Vagina (tissue), 2 donors: ENCODE data around the gene DPP10. TPM values are rescaled to one million over a fixed set of nuclear protein-coding genes. Genes with fewer than 3 reads are reported as not detected.

Experiments used
- DNase-seq, 2 donors: peaks; one replicate each; pipeline ENCODE4 v3.0.0-alpha.2; 2017; ENCODE audit errors: extremely low spot score in 2 of 2
- H3K27ac ChIP-seq: fragments of 200-600 bp; sonication (generic); one replicate; pipeline ENCODE4 v1.5.1; 2019
- H3K27me3 ChIP-seq: fragments of 200-600 bp; sonication (generic); one replicate; pipeline ENCODE4 v1.5.1; 2019
- H3K36me3 ChIP-seq, 2 donors: fragments of 200-600 bp; sonication (generic); one replicate each; pipeline ENCODE4 v1.5.1; 2017 to 2019
- H3K4me1 ChIP-seq: fragments of 200-600 bp; sonication (generic); one replicate; pipeline ENCODE4 v1.5.1; 2019
- H3K4me3 ChIP-seq, 2 donors: fragments of 200-600 bp; sonication (generic); 1 replicate in 1 of 2; 2 replicates in 1 of 2; pipeline ENCODE4 v1.5.1; 2016 to 2019
- H3K9me3 ChIP-seq: fragments of 200-600 bp; sonication (generic); one replicate; pipeline ENCODE4 v1.5.1; 2019
- POLR2A ChIP-seq, 2 donors: fragments of 450-650 bp; IDR thresholded peaks; one replicate each; pipeline ENCODE4 v1.6.1; 2017; ENCODE audit warnings: antibody characterized with exemption in 2 of 2, mild to moderate bottlenecking in 2 of 2, moderate library complexity in 2 of 2
- POLR2AphosphoS5 ChIP-seq, 2 donors: sonication (generic); formaldehyde crosslinking; IDR thresholded peaks; one replicate each; pipeline ENCODE4 v1.9.0; 2017; ENCODE audit warnings: antibody characterized with exemption in 2 of 2, mild to moderate bottlenecking in 2 of 2, low read depth in 1 of 2; ENCODE audit not compliant: insufficient read depth in 1 of 2
- intact Hi-C: fragments of 100-400 bp; cut with DNase I; formaldehyde crosslinking; loops from one replicate; pipeline ENCODE4 v1.15.1; 2023
- total RNA-seq: library from RNA; depleted of rRNA; stranded (reverse); fragments of >200 nt; gene quantifications from one replicate; pipeline ENCODE4 v1.2.3, GENCODE V29; 2016
- TF ChIP-seq, protein P1 (sequence below), 3 experiments: fragments of 450-650 bp in 2 of 3; fragments of 200-600 bp in 1 of 3; sonication (generic) in 1 of 3; IDR thresholded peaks; one replicate each; pipeline ENCODE4 v1.5.1; 2017 to 2019; ENCODE audit warnings: antibody characterized with exemption in 3 of 3, mild to moderate bottlenecking in 2 of 3, moderate library complexity in 2 of 3

Gene DPP10
- total RNA-seq, 1 donor from 2014 or later: not detected

DNA sequence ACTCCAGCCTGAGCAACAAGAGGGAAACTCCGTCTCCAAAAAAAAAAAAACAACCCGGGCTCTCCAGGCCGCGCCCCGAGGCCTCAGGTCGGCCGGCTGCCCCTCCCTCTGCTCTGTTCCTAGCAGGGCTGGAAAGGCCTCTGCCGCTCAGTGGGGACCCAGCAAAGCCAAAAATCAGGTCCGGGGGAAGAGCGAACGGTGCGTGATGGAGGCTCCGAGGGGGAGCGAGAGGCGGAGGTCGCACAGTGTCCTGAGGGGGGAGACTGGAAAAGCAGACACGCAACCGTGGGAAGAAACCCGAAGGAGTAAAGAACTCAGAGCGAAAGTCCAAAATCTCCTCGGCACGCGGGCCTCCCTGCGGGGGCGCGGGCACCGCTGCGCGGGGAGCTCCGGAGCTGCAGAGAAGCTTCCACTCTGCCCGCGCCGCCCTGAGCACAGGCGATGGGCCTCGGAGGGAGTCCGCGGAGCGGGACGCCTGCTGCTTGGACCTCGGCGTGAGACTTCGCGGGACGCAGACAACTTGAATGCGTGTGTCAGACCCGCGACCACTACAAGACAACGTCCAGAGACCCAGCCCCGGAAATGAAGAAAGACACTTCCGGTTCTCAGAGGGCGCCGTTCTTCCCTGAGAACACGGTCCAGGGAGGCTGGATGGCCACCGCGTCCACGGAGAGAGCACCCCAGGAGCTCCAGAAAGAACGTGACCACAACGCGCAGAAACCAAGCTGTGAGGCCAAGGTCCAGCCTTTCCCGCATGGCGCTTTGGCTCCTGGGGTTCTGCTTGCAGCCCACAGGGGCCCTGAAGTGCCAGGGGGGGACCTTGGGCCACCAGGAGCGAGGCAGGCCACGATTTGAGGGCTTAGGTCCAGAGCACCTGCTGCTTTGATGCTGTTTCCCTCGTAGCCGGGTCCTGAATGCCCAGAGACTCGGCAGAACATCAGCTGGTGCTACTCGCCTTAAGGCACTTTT is 219.8 kb downstream of the DPP10 start:
- TF ChIP-seq, protein P1, sequence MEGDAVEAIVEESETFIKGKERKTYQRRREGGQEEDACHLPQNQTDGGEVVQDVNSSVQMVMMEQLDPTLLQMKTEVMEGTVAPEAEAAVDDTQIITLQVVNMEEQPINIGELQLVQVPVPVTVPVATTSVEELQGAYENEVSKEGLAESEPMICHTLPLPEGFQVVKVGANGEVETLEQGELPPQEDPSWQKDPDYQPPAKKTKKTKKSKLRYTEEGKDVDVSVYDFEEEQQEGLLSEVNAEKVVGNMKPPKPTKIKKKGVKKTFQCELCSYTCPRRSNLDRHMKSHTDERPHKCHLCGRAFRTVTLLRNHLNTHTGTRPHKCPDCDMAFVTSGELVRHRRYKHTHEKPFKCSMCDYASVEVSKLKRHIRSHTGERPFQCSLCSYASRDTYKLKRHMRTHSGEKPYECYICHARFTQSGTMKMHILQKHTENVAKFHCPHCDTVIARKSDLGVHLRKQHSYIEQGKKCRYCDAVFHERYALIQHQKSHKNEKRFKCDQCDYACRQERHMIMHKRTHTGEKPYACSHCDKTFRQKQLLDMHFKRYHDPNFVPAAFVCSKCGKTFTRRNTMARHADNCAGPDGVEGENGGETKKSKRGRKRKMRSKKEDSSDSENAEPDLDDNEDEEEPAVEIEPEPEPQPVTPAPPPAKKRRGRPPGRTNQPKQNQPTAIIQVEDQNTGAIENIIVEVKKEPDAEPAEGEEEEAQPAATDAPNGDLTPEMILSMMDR (IDR thresholded peaks at IDR 0.05): no peak
- TF ChIP-seq POLR2A (IDR thresholded peaks at IDR 0.05) (no peak), POLR2AphosphoS5 (IDR thresholded peaks at IDR 0.05; ENCODE audit: insufficient read depth in 1 of 2, low read depth in 1 of 2) (no peak)
- intact Hi-C loops: no loop called here

DNA sequence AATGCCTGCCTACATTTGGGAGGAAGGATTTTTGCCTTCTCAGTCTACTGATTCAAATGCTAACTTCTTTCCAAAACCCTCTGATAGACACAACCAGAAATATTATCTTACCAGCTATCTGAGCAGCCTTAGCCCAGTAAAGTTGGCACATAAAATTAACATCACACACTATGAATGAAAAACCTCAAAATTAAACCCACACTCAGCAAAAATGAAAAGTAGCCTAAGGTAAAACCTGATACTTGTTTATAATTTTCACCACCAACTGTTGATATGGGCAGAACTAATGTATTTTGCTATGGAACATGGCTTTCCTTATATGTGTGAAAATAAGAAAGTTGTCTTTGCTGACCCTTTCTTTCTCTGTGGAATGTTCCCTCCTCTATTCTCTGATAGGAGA is 226.0 kb downstream of the DPP10 start:
- no peaks in the 10 kb centered on the region for H3K4me1 ChIP-seq
- TF ChIP-seq POLR2AphosphoS5 (IDR thresholded peaks at IDR 0.05; ENCODE audit: insufficient read depth in 1 of 2, low read depth in 1 of 2): no peak
- no peak for TF ChIP-seq POLR2A (IDR thresholded peaks at IDR 0.05)
- TF ChIP-seq, protein P1 (IDR thresholded peaks at IDR 0.05): no peak
- DNase-seq: no peak
- intact Hi-C loops: no loop called here
- no peaks in the 10 kb centered on the region for H3K27me3 ChIP-seq
- H3K36me3 ChIP-seq: no peaks in the 10 kb centered on the region
- no peaks in the 10 kb centered on the region for H3K9me3 ChIP-seq
- H3K27ac ChIP-seq: no peak overlapping the region
- H3K4me3 ChIP-seq: no peak overlapping the region

More for the DNA sequence above, 219.8 kb downstream of the DPP10 start:
- H3K4me1 ChIP-seq: no peaks in the 10 kb centered on the region
- H3K27ac ChIP-seq: no peak overlapping the region
- H3K36me3 ChIP-seq: no peaks in the 10 kb centered on the region
- peak overlapping the region; percentile 41 to 47 for H3K4me3 ChIP-seq
- H3K9me3 ChIP-seq: no peaks in the 10 kb centered on the region
- H3K27me3 ChIP-seq: no peaks in the 10 kb centered on the region
- DNase-seq: no peak

DNA sequence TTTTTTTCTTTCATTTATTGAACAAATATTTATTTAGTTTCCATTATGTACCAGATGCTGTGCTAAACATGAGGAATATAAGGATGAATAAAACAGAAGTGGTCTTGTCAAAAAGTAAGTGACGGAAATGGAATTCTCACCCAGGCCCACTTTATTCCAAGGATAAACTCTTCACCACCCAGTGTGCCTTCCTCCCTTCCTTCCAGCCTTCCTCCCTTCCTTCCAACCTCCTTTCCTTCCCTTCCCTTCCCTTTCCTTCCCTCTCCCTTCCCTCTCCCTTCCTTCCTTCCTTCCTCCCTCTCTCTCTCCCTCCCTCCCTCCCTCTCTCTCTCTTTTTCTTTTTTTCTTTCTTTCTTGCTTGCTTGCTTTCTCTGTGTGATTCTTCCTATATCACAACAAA is 240.8 kb downstream of the DPP10 start:
- Histone ChIP-seq H3K36me3 (no peaks in the 10 kb centered on the region), H3K27ac (no peak overlapping the region), H3K4me1 (no peaks in the 10 kb centered on the region), H3K9me3 (no peaks in the 10 kb centered on the region), H3K27me3 (no peaks in the 10 kb centered on the region), H3K4me3 (no peak overlapping the region)
- intact Hi-C loops: no loop called here
- TF ChIP-seq, protein P1 (IDR thresholded peaks at IDR 0.05): no peak
- TF ChIP-seq POLR2AphosphoS5 (IDR thresholded peaks at IDR 0.05; ENCODE audit: insufficient read depth in 1 of 2, low read depth in 1 of 2): no peak
- no peak for TF ChIP-seq POLR2A (IDR thresholded peaks at IDR 0.05)
- DNase-seq: no peak

DNA sequence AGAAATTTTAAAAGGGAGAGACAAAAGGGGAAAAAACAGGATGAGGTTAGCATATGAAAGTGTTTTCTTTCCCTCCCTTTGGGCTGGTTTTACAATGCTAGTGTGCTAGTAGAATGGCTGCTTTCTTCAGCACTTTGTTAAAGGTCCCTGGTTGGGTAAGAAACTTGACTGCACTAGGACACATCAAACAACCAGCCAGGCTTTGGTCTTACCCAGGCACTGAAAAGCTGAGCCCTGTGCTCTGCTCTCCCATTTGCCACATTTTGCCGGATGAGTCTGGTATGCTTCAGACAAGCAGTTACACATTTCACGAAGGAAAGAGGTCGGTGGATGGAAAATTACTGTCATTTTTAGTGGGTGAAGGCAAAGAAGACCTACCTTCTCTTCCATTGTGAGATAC is 242.0 kb downstream of the DPP10 start:
- Histone ChIP-seq H3K4me3 (no peak overlapping the region), H3K9me3 (no peaks in the 10 kb centered on the region), H3K4me1 (no peaks in the 10 kb centered on the region), H3K36me3 (no peaks in the 10 kb centered on the region), H3K27ac (no peak overlapping the region), H3K27me3 (no peaks in the 10 kb centered on the region)
- TF ChIP-seq POLR2AphosphoS5 (IDR thresholded peaks at IDR 0.05; ENCODE audit: insufficient read depth in 1 of 2, low read depth in 1 of 2) (no peak), POLR2A (IDR thresholded peaks at IDR 0.05) (no peak)
- TF ChIP-seq, protein P1 (IDR thresholded peaks at IDR 0.05): no peak
- intact Hi-C loops: no loop called here
- no peak for DNase-seq

DNA sequence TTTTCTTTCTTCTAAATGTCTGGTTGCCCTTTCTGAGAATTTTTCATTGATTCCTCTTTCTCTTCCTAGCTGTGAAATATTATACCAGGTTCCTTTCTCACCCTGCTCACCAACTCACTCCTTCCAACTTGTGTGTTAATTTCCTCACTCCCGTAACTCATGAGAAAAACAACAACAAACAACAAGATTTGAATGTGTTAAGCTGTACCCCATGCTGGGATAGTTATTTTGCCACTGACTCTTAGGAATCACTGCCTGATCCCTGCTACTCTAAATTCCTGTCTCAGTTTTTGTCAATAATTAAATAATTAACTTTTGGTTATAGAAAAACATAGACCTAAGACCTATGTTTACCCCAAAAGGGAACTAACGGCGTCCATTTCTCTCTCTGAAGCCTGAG is 242.7 kb downstream of the DPP10 start:
- no peak for DNase-seq
- TF ChIP-seq POLR2A (IDR thresholded peaks at IDR 0.05) (no peak), POLR2AphosphoS5 (IDR thresholded peaks at IDR 0.05; ENCODE audit: insufficient read depth in 1 of 2, low read depth in 1 of 2) (no peak)
- TF ChIP-seq, protein P1 (IDR thresholded peaks at IDR 0.05): no peak
- no peaks in the 10 kb centered on the region for H3K36me3 ChIP-seq
- H3K4me1 ChIP-seq: no peaks in the 10 kb centered on the region
- no peaks in the 10 kb centered on the region for H3K27me3 ChIP-seq
- H3K27ac ChIP-seq: no peak overlapping the region
- intact Hi-C loops: no loop called here
- H3K9me3 ChIP-seq: no peaks in the 10 kb centered on the region
- H3K4me3 ChIP-seq: no peak overlapping the region
